ENCODE results near the gene SIRT5.

The SIRT5 gene

GRCh38 chr6:13597073-13597472, 22.7 kb downstream of the SIRT5 start:
- no peaks in the 10 kb centered on the region for H3K27me3 ChIP-seq (ENCODE audit: control insufficient read depth, insufficient read depth, low read length)
- no peaks in the 10 kb centered on the region for H3K4me1 ChIP-seq (ENCODE audit: control insufficient read depth, insufficient read depth, low read length)
- H3K9ac ChIP-seq (ENCODE audit: low read length) = no peak overlapping the region
- H3K36me3 ChIP-seq (ENCODE audit: control insufficient read depth, insufficient read depth, low read length) = peaks cover 6% of the 10 kb centered on the region
- no peaks in the 10 kb centered on the region for H3K9me3 ChIP-seq (ENCODE audit: control insufficient read depth, low read length)
- H3K4me3 ChIP-seq (ENCODE audit: low read length) = no peak overlapping the region

- Histone ChIP-seq H3K27me3 (ENCODE audit: control insufficient read depth, insufficient read depth, low read length) (no peaks in the 10 kb centered on the region), H3K4me1 (ENCODE audit: control insufficient read depth, insufficient read depth, low read length) (no peaks in the 10 kb centered on the region), H3K36me3 (ENCODE audit: control insufficient read depth, insufficient read depth, low read length) (peaks cover 6% of the 10 kb centered on the region), H3K9ac (ENCODE audit: low read length) (no peak overlapping the region), H3K4me3 (ENCODE audit: low read length) (no peak overlapping the region), H3K9me3 (ENCODE audit: control insufficient read depth, low read length) (no peaks in the 10 kb centered on the region)
These were observed 25.6 kb downstream of the SIRT5 start for GRCh38 chr6:13600036-13600435.

- Histone ChIP-seq H3K4me1 (ENCODE audit: control insufficient read depth, insufficient read depth, low read length) (no peaks in the 10 kb centered on the region), H3K36me3 (ENCODE audit: control insufficient read depth, insufficient read depth, low read length) (peaks cover 6% of the 10 kb centered on the region), H3K9ac (ENCODE audit: low read length) (no peak overlapping the region), H3K9me3 (ENCODE audit: control insufficient read depth, low read length) (no peaks in the 10 kb centered on the region), H3K27me3 (ENCODE audit: control insufficient read depth, insufficient read depth, low read length) (no peaks in the 10 kb centered on the region), H3K4me3 (ENCODE audit: low read length) (no peak overlapping the region)
These were observed 29.7 kb downstream of the SIRT5 start for GRCh38 chr6:13604135-13604534.

- H3K27me3 ChIP-seq (ENCODE audit: control insufficient read depth, insufficient read depth, low read length) = no peaks in the 10 kb centered on the region
- H3K4me1 ChIP-seq (ENCODE audit: control insufficient read depth, insufficient read depth, low read length) = no peaks in the 10 kb centered on the region
- H3K9me3 ChIP-seq (ENCODE audit: control insufficient read depth, low read length) = no peaks in the 10 kb centered on the region
- H3K36me3 ChIP-seq (ENCODE audit: control insufficient read depth, insufficient read depth, low read length) = peaks cover 6% of the 10 kb centered on the region
- H3K9ac ChIP-seq (ENCODE audit: low read length) = no peak overlapping the region
- no peak overlapping the region for H3K4me3 ChIP-seq (ENCODE audit: low read length)
These were observed 30.4 kb downstream of the SIRT5 start for GRCh38 chr6:13604546-13605416.

GRCh38 chr6:13605634-13606033, 31.2 kb downstream of the SIRT5 start:
- Histone ChIP-seq H3K36me3 (ENCODE audit: control insufficient read depth, insufficient read depth, low read length) (peaks cover 6% of the 10 kb centered on the region), H3K9ac (ENCODE audit: low read length) (no peak overlapping the region), H3K4me3 (ENCODE audit: low read length) (no peak overlapping the region), H3K4me1 (ENCODE audit: control insufficient read depth, insufficient read depth, low read length) (no peaks in the 10 kb centered on the region), H3K27me3 (ENCODE audit: control insufficient read depth, insufficient read depth, low read length) (no peaks in the 10 kb centered on the region), H3K9me3 (ENCODE audit: control insufficient read depth, low read length) (no peaks in the 10 kb centered on the region)

- Histone ChIP-seq H3K27me3 (ENCODE audit: control insufficient read depth, insufficient read depth, low read length) (no peaks in the 10 kb centered on the region), H3K4me1 (ENCODE audit: control insufficient read depth, insufficient read depth, low read length) (peaks cover 9% of the 10 kb centered on the region), H3K9me3 (ENCODE audit: control insufficient read depth, low read length) (no peaks in the 10 kb centered on the region)
These were observed 37.3 kb downstream of the SIRT5 start for GRCh38 chr6:13611715-13612114.

GRCh38 chr6:13613029-13613594, 38.7 kb downstream of the SIRT5 start:
- Histone ChIP-seq H3K9me3 (ENCODE audit: control insufficient read depth, low read length) (no peaks in the 10 kb centered on the region), H3K27me3 (ENCODE audit: control insufficient read depth, insufficient read depth, low read length) (no peaks in the 10 kb centered on the region), H3K36me3 (ENCODE audit: control insufficient read depth, insufficient read depth, low read length) (no peaks in the 10 kb centered on the region), H3K4me3 (ENCODE audit: low read length) (no peak overlapping the region), H3K9ac (ENCODE audit: low read length) (no peak overlapping the region), H3K4me1 (ENCODE audit: control insufficient read depth, insufficient read depth, low read length) (peaks cover 9% of the 10 kb centered on the region)

More at GRCh38 chr6:13611715-13612114, 37.3 kb downstream of the SIRT5 start:
- Histone ChIP-seq H3K4me3 (ENCODE audit: low read length) (no peak overlapping the region), H3K36me3 (ENCODE audit: control insufficient read depth, insufficient read depth, low read length) (no peaks in the 10 kb centered on the region), H3K9ac (ENCODE audit: low read length) (no peak overlapping the region)

GRCh38 chr6:13614126-13614925, 39.9 kb downstream of the SIRT5 start:
- peaks cover 5% of the 10 kb centered on the region for H3K36me3 ChIP-seq (ENCODE audit: control insufficient read depth, insufficient read depth, low read length)
- H3K9ac ChIP-seq (ENCODE audit: low read length) = peak overlapping the region; percentile 89
- H3K9me3 ChIP-seq (ENCODE audit: control insufficient read depth, low read length) = no peaks in the 10 kb centered on the region
- peaks cover 9% of the 10 kb centered on the region for H3K4me1 ChIP-seq (ENCODE audit: control insufficient read depth, insufficient read depth, low read length)
- H3K27me3 ChIP-seq (ENCODE audit: control insufficient read depth, insufficient read depth, low read length) = no peaks in the 10 kb centered on the region
- peak overlapping the region; percentile 74 for H3K4me3 ChIP-seq (ENCODE audit: low read length)

- Histone ChIP-seq H3K4me3 (ENCODE audit: low read length) (peak within 1 kb of the TSS; percentile 74), H3K27me3 (ENCODE audit: control insufficient read depth, insufficient read depth, low read length) (no peaks in the 10 kb centered on the region), H3K9me3 (ENCODE audit: control insufficient read depth, low read length) (no peaks in the 10 kb centered on the region), H3K4me1 (ENCODE audit: control insufficient read depth, insufficient read depth, low read length) (peaks cover 9% of the 10 kb centered on the region), H3K9ac (ENCODE audit: low read length) (peak within 1 kb of the TSS; percentile 89), H3K36me3 (ENCODE audit: control insufficient read depth, insufficient read depth, low read length) (peaks cover 6% of the 10 kb centered on the region)
These were observed 40.8 kb downstream of the SIRT5 start, which contains the start of gene NOL7 for GRCh38 chr6:13614926-13615791. Gene NOL7 (plus strand): TSS chr6:13615335. CDS start chr6:13615359, 24 bp downstream.

- Histone ChIP-seq H3K36me3 (ENCODE audit: control insufficient read depth, insufficient read depth, low read length) (peaks cover 6% of the 10 kb centered on the region), H3K27me3 (ENCODE audit: control insufficient read depth, insufficient read depth, low read length) (no peaks in the 10 kb centered on the region), H3K9ac (ENCODE audit: low read length) (peak overlapping the region; percentile 89), H3K4me3 (ENCODE audit: low read length) (peak overlapping the region; percentile 74), H3K4me1 (ENCODE audit: control insufficient read depth, insufficient read depth, low read length) (peaks cover 9% of the 10 kb centered on the region), H3K9me3 (ENCODE audit: control insufficient read depth, low read length) (no peaks in the 10 kb centered on the region)
These were observed 41.4 kb downstream of the SIRT5 start for GRCh38 chr6:13615792-13616120.

GRCh38 chr6:13617066-13617465, 42.7 kb downstream of the SIRT5 start:
- Histone ChIP-seq H3K4me1 (ENCODE audit: control insufficient read depth, insufficient read depth, low read length) (peaks cover 9% of the 10 kb centered on the region), H3K9ac (ENCODE audit: low read length) (no peak overlapping the region), H3K27me3 (ENCODE audit: control insufficient read depth, insufficient read depth, low read length) (no peaks in the 10 kb centered on the region), H3K4me3 (ENCODE audit: low read length) (no peak overlapping the region), H3K36me3 (ENCODE audit: control insufficient read depth, insufficient read depth, low read length) (peaks cover 6% of the 10 kb centered on the region), H3K9me3 (ENCODE audit: control insufficient read depth, low read length) (no peaks in the 10 kb centered on the region)

Measured in mucosa of stomach (tissue), 1 donor.